Activated gamma-delta T cell treated with anti-CD3 and anti-CD28 coated beads, Interleukin-2, amount 50 U/mL, for 16 hours (primary cell): ENCODE results near the gene ATAD3C.
"Not testable (repeated sequence)": the region's sequence is repeated elsewhere in the genome, so short reads cannot be mapped to it uniquely, and the experiment has no call there.

Experiments
- DNase-seq: peaks from one replicate; pipeline ENCODE4 v3.0.0-alpha.2; 2020; ENCODE audit warnings: low read depth

Gene ATAD3C

DNA sequence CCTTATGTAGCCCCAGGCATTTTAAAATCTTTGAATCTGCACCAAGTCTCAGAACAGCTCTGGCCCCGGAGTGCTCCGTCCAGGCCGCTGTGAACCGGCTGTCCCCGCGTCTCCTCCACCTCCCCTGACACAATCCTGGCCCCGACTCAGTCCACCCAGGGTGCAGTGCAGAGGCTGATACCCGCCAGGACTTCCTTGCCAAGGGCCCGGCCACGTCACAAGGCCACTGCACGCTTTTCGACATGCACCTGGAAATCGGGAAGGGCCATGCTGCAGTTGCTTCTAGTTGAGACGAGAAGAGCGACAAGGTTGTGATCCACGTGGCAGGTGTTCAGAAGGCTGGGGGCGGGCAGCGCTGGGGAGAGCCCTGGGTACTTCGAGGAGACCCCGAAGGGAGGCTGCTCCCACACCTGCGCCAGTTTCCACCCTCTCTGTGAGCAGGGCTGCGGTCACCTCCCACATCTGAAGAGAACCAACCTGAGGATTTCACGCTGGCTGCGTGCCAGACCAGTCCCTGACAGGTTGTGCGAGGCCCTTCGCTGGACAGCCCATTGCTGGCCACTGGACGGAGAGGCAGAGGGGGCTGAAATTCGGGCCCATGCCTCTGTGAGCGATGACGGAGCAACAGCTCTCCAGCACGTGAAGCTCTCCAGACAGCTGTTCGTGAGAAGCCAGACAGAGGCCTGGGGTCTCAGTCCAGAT is 7.3 kb upstream of the ATAD3C start:
- DNase-seq, result no peak

GRCh38 chr1:1446631-1447030 is 2.9 kb upstream of the ATAD3C start:
- not testable (repeated sequence) for DNase-seq

- not testable (repeated sequence) for DNase-seq
These were observed 1.1 kb downstream of the ATAD3C start for GRCh38 chr1:1450616-1451015.

GRCh38 chr1:1451696-1452364 is 2.3 kb downstream of the ATAD3C start:
- no peak for DNase-seq

DNA sequence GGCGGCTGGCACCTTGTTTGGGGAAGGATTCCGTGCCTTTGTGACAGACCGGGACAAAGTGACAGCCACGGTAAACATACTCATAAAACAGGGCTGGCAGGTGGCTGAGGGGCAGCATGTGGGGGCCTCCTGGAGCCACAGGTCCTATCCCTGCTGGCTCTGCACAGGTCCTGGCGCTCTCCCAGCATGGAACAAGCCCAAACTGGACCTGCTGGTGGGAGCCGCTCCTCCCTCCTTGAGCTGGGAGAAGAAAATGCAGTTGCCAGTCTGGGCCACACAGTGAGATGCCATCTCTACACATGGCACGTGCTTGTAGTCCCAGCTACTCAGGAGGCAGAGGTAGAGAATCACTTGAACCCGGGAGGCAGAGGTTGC is 2.9 kb downstream of the ATAD3C start:
- DNase-seq, result not testable (repeated sequence)

DNA sequence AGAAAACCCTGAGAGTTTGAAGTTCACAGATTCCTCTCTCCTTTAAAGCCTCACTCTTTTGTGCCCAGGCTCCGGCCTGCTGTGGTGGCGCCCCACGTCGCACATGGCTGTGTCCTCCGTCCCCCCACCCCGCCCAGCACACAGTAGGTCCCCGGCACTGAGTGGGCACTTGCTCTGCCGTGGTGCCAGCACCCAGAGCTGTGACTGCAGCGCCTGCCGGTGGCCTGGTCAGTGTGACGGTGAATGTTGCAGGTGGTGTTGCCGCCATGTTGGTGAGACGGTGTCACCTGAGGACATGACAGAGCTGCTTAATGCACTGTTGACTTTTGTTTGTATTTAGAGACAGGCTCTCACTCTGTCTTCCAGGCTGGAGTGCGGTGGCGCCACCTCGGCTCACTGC is 3.4 kb downstream of the ATAD3C start:
- DNase-seq, result no peak

DNA sequence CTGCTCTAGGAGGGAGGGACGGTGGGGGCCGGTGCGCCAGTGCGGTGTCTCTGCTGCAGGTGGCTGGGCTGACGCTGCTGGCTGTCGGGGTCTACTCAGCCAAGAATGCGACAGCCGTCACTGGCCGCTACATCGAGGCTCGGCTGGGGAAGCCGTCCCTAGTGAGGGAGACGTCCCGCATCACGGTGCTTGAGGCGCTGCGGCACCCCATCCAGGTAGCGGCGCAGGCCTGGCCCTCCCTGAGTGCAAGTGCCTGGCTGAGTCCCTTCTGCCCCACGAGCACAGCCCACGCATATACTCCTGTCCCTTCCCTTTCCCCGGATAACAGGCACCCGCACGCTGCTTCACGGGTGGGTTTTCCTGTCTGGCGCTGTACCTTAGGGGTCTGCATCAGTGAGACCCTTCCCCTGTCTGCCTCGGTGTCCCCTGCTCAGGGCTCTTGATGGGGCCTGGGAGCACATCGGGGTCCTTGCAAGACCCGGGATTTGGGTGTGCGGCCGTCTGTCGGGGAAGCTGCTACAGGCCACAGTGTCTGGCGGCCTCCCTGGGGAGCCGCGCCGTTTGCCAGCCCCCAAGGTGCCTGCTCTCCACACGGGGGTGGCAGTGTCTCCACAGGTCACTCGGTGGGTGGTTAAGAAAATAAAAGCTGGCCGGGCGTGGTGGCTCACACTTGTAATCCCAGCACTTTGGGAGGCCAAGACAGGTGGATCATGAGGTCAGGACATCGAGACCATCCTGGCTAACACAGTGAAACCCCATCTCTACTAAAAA is 5.0 kb downstream of the ATAD3C start:
- not testable (repeated sequence) for DNase-seq

- DNase-seq, result no peak
These were observed 5.9 kb downstream of the ATAD3C start for GRCh38 chr1:1455366-1455884.

- DNase-seq, result not testable (repeated sequence)
These were observed 6.4 kb downstream of the ATAD3C start for GRCh38 chr1:1455934-1456333.

DNA sequence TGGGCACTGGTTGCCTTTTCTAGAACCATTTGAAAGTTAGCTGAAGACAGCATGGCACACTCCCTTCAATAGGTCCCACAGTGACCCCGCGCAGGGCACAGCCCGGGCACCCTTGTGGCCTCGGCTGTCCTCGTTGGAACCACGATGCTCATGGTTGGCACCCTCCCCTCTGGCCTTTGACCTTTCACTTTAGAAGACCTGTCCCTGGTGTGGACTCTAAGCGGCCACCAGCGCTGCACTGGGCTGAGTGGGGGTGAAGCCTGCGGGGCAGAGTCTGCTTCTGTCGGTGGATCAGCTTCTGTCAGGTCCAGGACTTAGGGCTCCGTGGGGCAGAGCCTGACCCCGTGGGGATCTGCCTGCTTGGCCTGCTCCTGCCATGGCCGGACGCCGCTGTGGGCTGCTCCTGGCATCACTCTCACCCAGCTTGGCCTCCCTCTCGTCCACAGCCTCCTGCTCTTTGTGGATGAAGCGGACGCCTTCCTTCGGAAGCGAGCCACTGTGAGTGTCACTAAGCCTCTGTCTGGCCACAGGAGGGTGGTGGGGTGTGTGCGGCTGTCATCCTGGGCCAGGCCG is 7.3 kb downstream of the ATAD3C start:
- DNase-seq, result not testable (repeated sequence)

DNA sequence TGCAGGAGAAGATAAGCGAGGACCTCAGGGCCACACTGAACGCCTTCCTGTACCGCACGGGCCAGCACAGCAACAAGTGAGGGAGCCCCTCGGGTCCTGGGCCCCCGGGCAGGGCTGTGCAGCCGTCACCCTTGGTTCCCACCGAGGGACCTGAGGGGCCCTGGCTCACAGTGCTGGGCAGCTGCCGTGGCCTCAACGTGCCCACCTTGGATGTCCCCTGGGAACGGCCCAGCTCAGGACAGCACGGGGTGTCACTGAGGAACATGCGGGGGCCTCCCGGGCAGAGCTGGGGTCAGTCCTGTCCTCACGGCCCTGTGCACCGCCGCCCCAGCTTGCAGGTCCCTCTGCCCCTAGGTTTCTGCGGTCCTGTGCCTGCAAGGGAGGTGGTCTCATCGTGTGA is 9.7 kb downstream of the ATAD3C start:
- DNase-seq, result not testable (repeated sequence)

GRCh38 chr1:1459711-1460110 is 10.2 kb downstream of the ATAD3C start:
- DNase-seq, result not testable (repeated sequence)

DNA sequence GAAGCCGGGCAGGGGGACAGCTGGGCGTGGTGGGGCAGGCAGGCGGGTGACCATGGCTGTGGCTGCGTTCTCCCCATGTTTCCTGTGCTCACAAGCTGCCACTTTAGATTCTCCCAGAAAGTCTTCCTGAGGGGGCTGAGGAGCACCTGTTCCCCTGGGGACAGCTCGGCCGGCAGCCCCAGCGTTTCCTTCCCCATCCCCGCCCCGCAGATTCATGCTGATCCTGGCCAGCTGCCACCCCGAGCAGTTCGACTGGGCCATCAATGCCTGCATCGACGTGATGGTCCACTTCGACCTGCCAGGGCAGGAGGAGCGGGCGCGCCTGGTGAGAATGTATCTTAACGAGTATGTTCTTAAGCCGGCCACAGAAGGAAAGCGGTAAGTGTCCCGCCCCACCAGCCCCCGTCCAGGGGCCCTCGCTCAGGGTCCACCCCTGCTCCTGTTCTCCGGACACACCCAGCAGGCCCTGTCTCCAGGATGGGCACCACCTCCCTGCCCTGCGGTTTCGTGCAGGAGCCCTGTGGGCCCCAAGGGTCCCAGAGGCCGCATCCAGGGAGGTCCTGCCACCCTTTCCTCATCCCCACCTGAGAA is 11.1 kb downstream of the ATAD3C start:
- no peak for DNase-seq

DNA sequence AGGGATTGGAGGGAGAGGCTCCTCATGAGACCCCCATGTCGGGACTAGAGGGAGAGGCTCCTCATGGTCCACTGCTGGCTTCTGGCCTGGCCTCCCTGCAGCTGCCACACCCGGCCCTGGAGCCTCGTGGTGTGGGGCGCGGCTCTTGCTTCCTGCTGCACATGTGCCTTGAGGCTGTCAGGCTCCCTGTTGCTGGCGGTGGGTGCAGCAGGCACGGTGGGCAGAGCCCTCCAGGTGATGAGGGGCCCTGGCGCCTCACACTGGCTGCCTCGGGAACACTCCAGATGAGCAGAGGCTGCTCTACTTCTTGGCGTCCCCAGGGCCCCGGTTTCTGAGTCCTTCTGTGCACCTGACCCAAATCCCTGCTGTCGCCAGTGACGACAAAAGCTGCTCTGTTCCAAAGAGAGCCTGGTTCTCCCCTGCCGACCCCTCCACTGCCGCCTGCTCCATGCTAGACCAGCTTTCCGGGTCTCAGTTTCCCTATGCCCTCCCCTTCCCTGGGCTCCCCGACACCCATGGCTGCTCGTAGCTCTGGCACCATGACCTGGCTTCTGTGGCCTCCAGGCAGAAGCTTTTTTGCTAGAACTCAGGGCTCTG is 12.3 kb downstream of the ATAD3C start:
- no peak for DNase-seq

GRCh38 chr1:1462318-1462966 is 13.0 kb downstream of the ATAD3C start:
- no peak for DNase-seq

- DNase-seq, result no peak
These were observed 13.8 kb downstream of the ATAD3C start for GRCh38 chr1:1463312-1463711.

DNA sequence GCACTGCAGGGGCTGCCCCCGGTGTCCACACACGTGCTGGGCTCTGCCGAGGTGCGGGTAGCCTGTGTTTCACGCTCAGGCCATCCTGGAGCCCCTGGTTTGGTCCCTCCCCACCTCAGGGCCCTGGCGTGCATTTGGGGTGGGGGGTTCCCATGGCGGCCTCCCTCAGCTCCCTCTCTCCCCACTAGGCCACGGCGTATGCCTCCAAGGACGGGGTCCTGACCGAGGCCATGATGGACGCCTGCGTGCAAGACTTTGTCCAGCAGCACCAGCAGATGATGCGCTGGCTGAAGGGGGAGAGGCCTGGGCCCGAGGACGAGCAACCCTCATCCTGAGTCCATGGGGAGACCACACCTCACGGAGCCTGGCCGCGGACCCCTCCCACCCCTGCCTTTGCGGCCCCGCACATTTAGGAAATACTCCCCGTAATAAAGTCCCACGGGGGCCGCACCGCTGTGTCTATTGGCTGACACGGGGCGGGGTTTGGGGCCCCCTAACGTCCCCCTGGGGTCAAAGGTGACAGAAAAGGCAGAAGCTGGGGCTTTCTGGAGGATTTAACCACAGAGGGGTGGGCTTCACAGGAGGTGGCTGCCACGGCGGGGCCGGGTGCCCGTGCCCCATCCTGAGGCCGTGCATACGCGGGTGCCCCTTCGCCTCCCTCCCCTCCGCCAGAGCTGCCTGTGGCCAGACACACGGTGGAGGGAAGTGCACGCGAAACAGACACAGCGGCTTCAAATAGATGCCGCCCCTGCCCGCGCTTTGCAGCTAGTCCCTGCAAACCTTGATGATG is 18.9 kb downstream of the ATAD3C start:
- not testable (repeated sequence) for DNase-seq

DNA sequence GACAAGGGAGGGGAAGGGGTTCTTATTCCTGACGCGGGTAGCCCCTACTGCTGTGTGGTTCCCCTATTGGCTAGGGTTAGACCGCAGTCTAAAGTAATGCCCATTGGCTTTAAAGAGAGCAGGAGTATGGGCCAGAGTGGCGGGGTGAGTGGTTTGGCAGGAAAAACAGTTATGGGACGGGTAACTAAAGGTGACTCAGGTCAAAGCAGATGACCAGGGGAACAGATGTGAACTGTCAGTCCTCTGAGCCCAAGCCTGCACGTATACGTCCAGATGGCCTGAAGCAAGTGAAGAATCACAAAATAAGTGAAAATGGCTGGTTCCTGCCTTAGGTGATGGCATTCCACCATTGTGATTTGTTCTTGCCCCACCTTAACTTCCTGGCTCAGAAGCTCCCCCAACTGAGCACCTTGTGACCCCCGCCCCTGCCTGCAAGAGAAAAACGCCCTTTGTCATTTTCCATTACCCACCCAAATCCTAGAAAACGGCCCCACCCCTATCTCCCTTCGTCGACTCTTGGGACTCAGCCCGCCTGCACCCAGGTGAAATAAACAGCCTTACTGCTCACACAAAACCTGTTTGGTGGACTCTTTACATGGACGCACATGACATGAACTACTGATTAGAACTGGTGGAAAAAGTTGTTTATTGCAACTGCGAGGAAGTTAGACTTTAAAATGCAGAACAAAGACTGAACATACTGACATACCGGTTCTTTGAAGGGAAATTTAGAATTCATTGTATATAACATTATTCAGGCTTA is 21.3 kb downstream of the ATAD3C start:
- no peak for DNase-seq

DNA sequence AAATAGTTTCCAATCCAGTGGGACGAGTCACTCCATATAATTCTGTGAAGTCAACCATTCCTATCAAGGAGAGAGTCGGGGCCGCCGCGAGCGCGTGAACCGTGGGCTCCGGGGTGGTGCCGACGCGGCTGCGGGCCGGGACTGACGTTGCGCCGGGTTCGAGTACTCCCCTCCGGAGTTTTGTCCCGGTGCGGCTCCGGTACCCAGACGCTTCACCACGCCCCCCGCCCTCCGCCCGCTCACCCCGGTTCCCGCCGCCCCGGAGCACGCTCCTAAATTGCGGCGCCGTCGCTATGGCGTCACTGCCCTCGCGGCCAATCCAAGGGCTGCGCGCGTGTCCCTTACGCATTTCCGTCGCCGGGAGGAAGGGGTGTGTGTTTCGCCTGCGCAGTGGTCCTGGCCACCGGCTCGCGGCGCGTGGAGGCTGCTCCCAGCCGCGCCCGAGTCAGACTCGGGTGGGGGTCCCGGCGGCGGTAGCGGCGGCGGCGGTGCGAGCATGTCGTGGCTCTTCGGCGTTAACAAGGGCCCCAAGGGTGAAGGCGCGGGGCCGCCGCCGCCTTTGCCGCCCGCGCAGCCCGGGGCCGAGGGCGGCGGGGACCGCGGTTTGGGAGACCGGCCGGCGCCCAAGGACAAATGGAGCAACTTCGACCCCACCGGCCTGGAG is 22.0 kb downstream of the ATAD3C start, which contains the start of gene ATAD3B:
Gene ATAD3B, plus strand, starts transcription at position 377 of the 664 bp plus-strand sequence. Its CDS starts 120 bp downstream, at position 497.
- peak; percentile 83 for DNase-seq
